Measurements from ENCODE around the gene IDH3G.

The IDH3G gene

GRCh38 chrX:153736071-153736820 lies 57.9 kb downstream of the IDH3G start:
- DNase-seq (ENCODE audit: low read depth in 2 of 2, low spot score in 1 of 2): no peak

All from stimulated activated CD8-positive, alpha-beta memory T cell treated with anti-CD3 and anti-CD28 coated beads, Interleukin-4, amount 100 ng/mL, for 4 hours (primary cell).